HepG2 (cell line): Measurements from ENCODE around the gene ESAM. TPM values are rescaled to one million over a fixed set of nuclear protein-coding genes. Genes with fewer than 3 reads are reported as not detected.

Source experiments
- CSRNP2 ChIP-seq: sonication (generic); formaldehyde crosslinking; conservative IDR thresholded peaks from 2 replicates; pipeline ENCODE4 v1.8.0; 2022; ENCODE audit warnings: low read depth, missing genetic modification reagents
- HOMEZ ChIP-seq: IDR thresholded peaks from 2 replicates; pipeline ENCODE4 v1.6.1; 2016; ENCODE audit warnings: low read depth
- HOXD1 ChIP-seq: sonication (generic); formaldehyde crosslinking; IDR thresholded peaks from 2 replicates; pipeline ENCODE4 v1.5.0; 2020; ENCODE audit warnings: missing genetic modification reagents
- KMT2A ChIP-seq: sonication (generic); formaldehyde crosslinking; IDR thresholded peaks from 2 replicates; pipeline ENCODE4 v1.4.0; 2020; ENCODE audit warnings: missing genetic modification reagents
- MAFG ChIP-seq: sonication (generic); formaldehyde crosslinking; IDR thresholded peaks from 2 replicates; pipeline ENCODE4 v1.5.1; 2020; ENCODE audit warnings: mild to moderate bottlenecking, missing genetic modification reagents
- MAX ChIP-seq: IDR thresholded peaks from 2 replicates; pipeline ENCODE4 v1.6.1; 2012; ENCODE audit warnings: inconsistent platforms
- NR1H2 ChIP-seq: sonication (generic); formaldehyde crosslinking; IDR thresholded peaks from 2 replicates; pipeline ENCODE4 v1.8.1; 2022; ENCODE audit warnings: low read depth, missing genetic modification reagents, borderline replicate concordance
- NR3C1 ChIP-seq: sonication (generic); formaldehyde crosslinking; IDR thresholded peaks from 2 replicates; pipeline ENCODE4 v1.4.0; 2020; ENCODE audit warnings: missing genetic modification reagents
- PITX1 ChIP-seq: sonication (generic); formaldehyde crosslinking; IDR thresholded peaks from 2 replicates; pipeline ENCODE4 v1.5.1; 2020; ENCODE audit warnings: mild to moderate bottlenecking, missing genetic modification reagents
- THAP7 ChIP-seq: sonication (generic); formaldehyde crosslinking; IDR thresholded peaks from 2 replicates; pipeline ENCODE4 v1.8.1; 2023; ENCODE audit warnings: mild to moderate bottlenecking, missing genetic modification reagents
- YEATS4 ChIP-seq: sonication (generic); formaldehyde crosslinking; IDR thresholded peaks from 2 replicates; pipeline ENCODE4 v1.4.0; 2020; ENCODE audit warnings: missing genetic modification reagents, borderline replicate concordance
- ZBTB7B ChIP-seq: sonication (generic); formaldehyde crosslinking; IDR thresholded peaks from 2 replicates; pipeline ENCODE4 v1.4.0; 2020; ENCODE audit warnings: missing genetic modification reagents
- ZNF451 ChIP-seq: sonication (generic); formaldehyde crosslinking; IDR thresholded peaks from 2 replicates; pipeline ENCODE4 v1.5.0; 2020; ENCODE audit warnings: mild to moderate bottlenecking, missing genetic modification reagents
- polyA plus RNA-seq, 8 experiments: library from polyadenylated mRNA; depleted of rRNA in 3 of 8; stranded (reverse) in 7 of 8; unstranded in 1 of 8; fragments of >200 nt; fragmentation: Illumina TruSeq in 4 of 8; extraction: Trizol in 4 of 8; gene quantifications; 2 replicates each; pipeline versions ENCODE4 v1.2.1 to v1.2.3, GENCODE V29; 2011 to 2016; ENCODE audit warnings: low read depth in 4 of 8, missing spikeins in 1 of 8, mixed read lengths in 1 of 8; ENCODE audit not compliant: insufficient read depth in 1 of 8
- total RNA-seq, 5 experiments: library from RNA; depleted of rRNA; stranded (reverse); fragments of >200 nt; fragmentation: Illumina TruSeq; extraction: Trizol; gene quantifications; 2 replicates each; pipeline ENCODE4 v1.2.3, GENCODE V29; 2016; ENCODE audit warnings: low read depth in 1 of 5
- TF ChIP-seq, protein P1 (sequence below): sonication (generic); formaldehyde crosslinking; IDR thresholded peaks from 2 replicates; pipeline ENCODE4 v1.4.0; 2020; ENCODE audit warnings: mild to moderate bottlenecking, missing genetic modification reagents
- TF ChIP-seq, protein P2 (sequence below): sonication (generic); formaldehyde crosslinking; IDR thresholded peaks from 2 replicates; pipeline ENCODE4 v1.4.0; 2020; ENCODE audit warnings: missing genetic modification reagents

Gene ESAM
- total and polyA plus RNA-seq, 2 of the 13 experiments (the other 11 are each of a cell fraction or from before 2014, with no cell fraction given) = 1.2 to 6.8 TPM

GRCh38 chr11:124799348-124800225, 37.5 kb upstream of the ESAM start (continued):
- TF ChIP-seq THAP7 (CRISPR knock-in tag) = no peak
- peak; percentile 17; the same call in 1 of the 2 replicates for TF ChIP-seq YEATS4
- TF ChIP-seq ZNF451 (CRISPR knock-in tag) = 0 out of 2 replicates have a peak, but pooled peaks have one; percentile 12
- TF ChIP-seq CSRNP2 (CRISPR knock-in tag) = 0 out of 2 replicates have a peak, but pooled peaks have one; percentile 18
- TF ChIP-seq HOMEZ (CRISPR knock-in tag) = no peak
- no peak for TF ChIP-seq NR1H2 (CRISPR knock-in tag)
- peak; percentile 16; the same call in 1 of the 2 replicates for TF ChIP-seq MAX
- TF ChIP-seq NR3C1 (CRISPR knock-in tag) = no peak
- TF ChIP-seq, protein P1, sequence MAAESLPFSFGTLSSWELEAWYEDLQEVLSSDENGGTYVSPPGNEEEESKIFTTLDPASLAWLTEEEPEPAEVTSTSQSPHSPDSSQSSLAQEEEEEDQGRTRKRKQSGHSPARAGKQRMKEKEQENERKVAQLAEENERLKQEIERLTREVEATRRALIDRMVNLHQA (CRISPR knock-in tag) = no peak
- 0 out of 2 replicates have a peak, but pooled peaks have one; percentile 13 for TF ChIP-seq PITX1 (CRISPR knock-in tag)
- no peak for TF ChIP-seq MAFG (CRISPR knock-in tag)
- TF ChIP-seq KMT2A (CRISPR knock-in tag) = peak; percentile 76; the same call in 1 of the 2 replicates
- TF ChIP-seq, protein P2, sequence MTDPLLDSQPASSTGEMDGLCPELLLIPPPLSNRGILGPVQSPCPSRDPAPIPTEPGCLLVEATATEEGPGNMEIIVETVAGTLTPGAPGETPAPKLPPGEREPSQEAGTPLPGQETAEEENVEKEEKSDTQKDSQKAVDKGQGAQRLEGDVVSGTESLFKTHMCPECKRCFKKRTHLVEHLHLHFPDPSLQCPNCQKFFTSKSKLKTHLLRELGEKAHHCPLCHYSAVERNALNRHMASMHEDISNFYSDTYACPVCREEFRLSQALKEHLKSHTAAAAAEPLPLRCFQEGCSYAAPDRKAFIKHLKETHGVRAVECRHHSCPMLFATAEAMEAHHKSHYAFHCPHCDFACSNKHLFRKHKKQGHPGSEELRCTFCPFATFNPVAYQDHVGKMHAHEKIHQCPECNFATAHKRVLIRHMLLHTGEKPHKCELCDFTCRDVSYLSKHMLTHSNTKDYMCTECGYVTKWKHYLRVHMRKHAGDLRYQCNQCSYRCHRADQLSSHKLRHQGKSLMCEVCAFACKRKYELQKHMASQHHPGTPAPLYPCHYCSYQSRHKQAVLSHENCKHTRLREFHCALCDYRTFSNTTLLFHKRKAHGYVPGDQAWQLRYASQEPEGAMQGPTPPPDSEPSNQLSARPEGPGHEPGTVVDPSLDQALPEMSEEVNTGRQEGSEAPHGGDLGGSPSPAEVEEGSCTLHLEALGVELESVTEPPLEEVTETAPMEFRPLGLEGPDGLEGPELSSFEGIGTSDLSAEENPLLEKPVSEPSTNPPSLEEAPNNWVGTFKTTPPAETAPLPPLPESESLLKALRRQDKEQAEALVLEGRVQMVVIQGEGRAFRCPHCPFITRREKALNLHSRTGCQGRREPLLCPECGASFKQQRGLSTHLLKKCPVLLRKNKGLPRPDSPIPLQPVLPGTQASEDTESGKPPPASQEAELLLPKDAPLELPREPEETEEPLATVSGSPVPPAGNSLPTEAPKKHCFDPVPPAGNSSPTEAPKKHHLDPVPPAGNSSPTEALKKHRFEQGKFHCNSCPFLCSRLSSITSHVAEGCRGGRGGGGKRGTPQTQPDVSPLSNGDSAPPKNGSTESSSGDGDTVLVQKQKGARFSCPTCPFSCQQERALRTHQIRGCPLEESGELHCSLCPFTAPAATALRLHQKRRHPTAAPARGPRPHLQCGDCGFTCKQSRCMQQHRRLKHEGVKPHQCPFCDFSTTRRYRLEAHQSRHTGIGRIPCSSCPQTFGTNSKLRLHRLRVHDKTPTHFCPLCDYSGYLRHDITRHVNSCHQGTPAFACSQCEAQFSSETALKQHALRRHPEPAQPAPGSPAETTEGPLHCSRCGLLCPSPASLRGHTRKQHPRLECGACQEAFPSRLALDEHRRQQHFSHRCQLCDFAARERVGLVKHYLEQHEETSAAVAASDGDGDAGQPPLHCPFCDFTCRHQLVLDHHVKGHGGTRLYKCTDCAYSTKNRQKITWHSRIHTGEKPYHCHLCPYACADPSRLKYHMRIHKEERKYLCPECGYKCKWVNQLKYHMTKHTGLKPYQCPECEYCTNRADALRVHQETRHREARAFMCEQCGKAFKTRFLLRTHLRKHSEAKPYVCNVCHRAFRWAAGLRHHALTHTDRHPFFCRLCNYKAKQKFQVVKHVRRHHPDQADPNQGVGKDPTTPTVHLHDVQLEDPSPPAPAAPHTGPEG = no peak; the same call in 1 of the 2 replicates
- TF ChIP-seq ZBTB7B = 0 out of 2 replicates have a peak, but pooled peaks have one; percentile 33
- 0 out of 2 replicates have a peak, but pooled peaks have one; percentile 4 for TF ChIP-seq HOXD1 (CRISPR knock-in tag)
